H9 (cell line): ENCODE data around the gene TTLL9. TPM values are rescaled to one million over a fixed set of nuclear protein-coding genes. Genes with fewer than 3 reads are reported as not detected.
A peak's percentile ranks its signal among the peaks of the same experiment; 100 is the strongest.

ENCODE experiments used
- DNase-seq: peaks from one replicate; pipeline ENCODE4 v3.0.0-alpha.2; 2017
- H2AFZ ChIP-seq: one replicate; pipeline ENCODE4 v1.6.1; 2013; ENCODE audit warnings: mild to moderate bottlenecking, low read length, control low read depth, moderate library complexity
- H2AK5ac ChIP-seq: 2 replicates; pipeline ENCODE4 v1.6.1; 2013; ENCODE audit warnings: low read length, control low read depth, mixed read lengths; ENCODE audit not compliant: insufficient read length
- H2BK120ac ChIP-seq: one replicate; pipeline ENCODE4 v1.6.1; 2013; ENCODE audit warnings: low read depth, mild to moderate bottlenecking, low read length, control low read depth, inconsistent platforms; ENCODE audit not compliant: poor library complexity, severe bottlenecking
- H2BK12ac ChIP-seq: 2 replicates; pipeline ENCODE4 v1.6.1; 2013; ENCODE audit warnings: low read length, control low read depth, mixed read lengths, low read depth; ENCODE audit not compliant: insufficient read length
- H2BK15ac ChIP-seq: 2 replicates; pipeline ENCODE4 v1.6.1; 2013; ENCODE audit warnings: low read depth, low read length, control low read depth
- H2BK20ac ChIP-seq: one replicate; pipeline ENCODE4 v1.6.1; 2013; ENCODE audit warnings: low read depth, mild to moderate bottlenecking, low read length, control low read depth, inconsistent platforms; ENCODE audit not compliant: poor library complexity, severe bottlenecking
- H2BK5ac ChIP-seq: 2 replicates; pipeline ENCODE4 v1.6.1; 2013; ENCODE audit warnings: low read length, control low read depth, mixed read lengths; ENCODE audit not compliant: insufficient read length
- H3K14ac ChIP-seq: 2 replicates; pipeline ENCODE4 v1.6.1; 2013; ENCODE audit warnings: low read length, control low read depth; ENCODE audit not compliant: insufficient read depth
- H3K18ac ChIP-seq: 2 replicates; pipeline ENCODE4 v1.6.1; 2013; ENCODE audit warnings: low read depth, mild to moderate bottlenecking, mixed read lengths, low read length, control low read depth; ENCODE audit not compliant: insufficient read length
- H3K23ac ChIP-seq: 2 replicates; pipeline ENCODE4 v1.6.1; 2013; ENCODE audit warnings: low read length, control low read depth, mixed read lengths, low read depth; ENCODE audit not compliant: insufficient read length
- H3K23me2 ChIP-seq: 2 replicates; pipeline ENCODE4 v1.6.1; 2013; ENCODE audit warnings: low read depth, mild to moderate bottlenecking, mixed read lengths, low read length, control low read depth; ENCODE audit not compliant: insufficient read length, poor library complexity, severe bottlenecking
- H3K27ac ChIP-seq: 2 replicates; pipeline ENCODE4 v1.5.1; 2013; ENCODE audit warnings: low read length, control low read depth, mixed read lengths, low read depth; ENCODE audit not compliant: insufficient read length
- H3K27me3 ChIP-seq: 2 replicates; pipeline ENCODE4 v1.6.1; 2013; ENCODE audit warnings: low read length, control low read depth, inconsistent platforms; ENCODE audit not compliant: insufficient read depth
- H3K4ac ChIP-seq: 2 replicates; pipeline ENCODE4 v1.6.1; 2013; ENCODE audit warnings: low read depth, mild to moderate bottlenecking, control low read depth, inconsistent platforms, low read length, moderate library complexity
- H3K4me1 ChIP-seq: 2 replicates; pipeline ENCODE4 v1.6.1; 2013; ENCODE audit warnings: low read length, control low read depth, inconsistent platforms; ENCODE audit not compliant: insufficient read depth
- H3K4me2 ChIP-seq: 2 replicates; pipeline ENCODE4 v1.6.1; 2013; ENCODE audit warnings: low read length, control low read depth, mixed read lengths; ENCODE audit not compliant: insufficient read length, insufficient read depth
- H3K56ac ChIP-seq: 2 replicates; pipeline ENCODE4 v1.6.1; 2013; ENCODE audit warnings: low read depth, mild to moderate bottlenecking, mixed read lengths, low read length, control low read depth; ENCODE audit not compliant: insufficient read length
- H3K79me1 ChIP-seq: 2 replicates; pipeline ENCODE4 v1.6.1; 2013; ENCODE audit warnings: low read depth, mild to moderate bottlenecking, moderate library complexity, low read length, control low read depth, inconsistent platforms; ENCODE audit not compliant: insufficient read depth, poor library complexity, severe bottlenecking
- H3K79me2 ChIP-seq: 2 replicates; pipeline ENCODE4 v1.6.1; 2013; ENCODE audit warnings: low read length, control low read depth, inconsistent platforms; ENCODE audit not compliant: insufficient read depth
- H3K9ac ChIP-seq: 2 replicates; pipeline ENCODE4 v1.6.1; 2013; ENCODE audit warnings: low read length, control low read depth, mixed read lengths; ENCODE audit not compliant: insufficient read length; ENCODE audit errors: extremely low read depth
- H3K9me3 ChIP-seq: one replicate; pipeline ENCODE4 v1.6.1; 2013; ENCODE audit warnings: low read depth, low read length, inconsistent platforms; ENCODE audit not compliant: control insufficient read depth
- H3T11ph ChIP-seq: one replicate; pipeline ENCODE4 v1.6.1; 2013; ENCODE audit warnings: mild to moderate bottlenecking, low read length, control low read depth, inconsistent platforms
- H4K20me1 ChIP-seq: one replicate; pipeline ENCODE4 v1.6.1; 2013; ENCODE audit not compliant: control insufficient read depth, insufficient read length, insufficient read depth
- H4K5ac ChIP-seq: 2 replicates; pipeline ENCODE4 v1.6.1; 2013; ENCODE audit warnings: low read depth, mild to moderate bottlenecking, mixed read lengths, low read length, control low read depth; ENCODE audit not compliant: insufficient read length
- H4K8ac ChIP-seq: replicated peaks from 2 replicates; pipeline ENCODE4 v1.6.1; 2013; ENCODE audit warnings: low read length, control low read depth, mixed read lengths, low read depth; ENCODE audit not compliant: insufficient read length
- H4K91ac ChIP-seq: 2 replicates; pipeline ENCODE4 v1.6.1; 2013; ENCODE audit warnings: low read depth, mild to moderate bottlenecking, moderate library complexity, mixed read lengths, low read length, control low read depth; ENCODE audit not compliant: insufficient read length
- H3K27ac Mint-ChIP-seq, 3 experiments: 2 replicates in 2 of 3; 3 replicates in 1 of 3; pipeline ENCODE4 v1.8.0; 2020 to 2021; ENCODE audit warnings: mixed read lengths in 3 of 3, mild to moderate bottlenecking in 1 of 3, moderate library complexity in 1 of 3
- H3K27me3 Mint-ChIP-seq: 2 replicates; pipeline ENCODE4 v1.8.0; 2021; ENCODE audit warnings: low read depth, mild to moderate bottlenecking, moderate library complexity, mixed read lengths
- H3K36me3 Mint-ChIP-seq, 3 experiments: 2 replicates in 2 of 3; 3 replicates in 1 of 3; pipeline ENCODE4 v1.8.0; 2020 to 2021; ENCODE audit warnings: low read depth in 3 of 3, mixed read lengths in 3 of 3; ENCODE audit not compliant: insufficient read depth in 1 of 3
- H3K4me1 Mint-ChIP-seq, 2 experiments: 2 replicates each; pipeline ENCODE4 v1.8.0; 2020; ENCODE audit warnings: mixed read lengths in 2 of 2
- H3K4me3 Mint-ChIP-seq, 2 experiments: 2 replicates in 1 of 2; 3 replicates in 1 of 2; pipeline ENCODE4 v1.8.0; 2020 to 2021; ENCODE audit warnings: mild to moderate bottlenecking in 2 of 2, mixed read lengths in 2 of 2, moderate library complexity in 1 of 2
- H3K9me3 Mint-ChIP-seq, 2 experiments: 2 replicates in 1 of 2; 3 replicates in 1 of 2; pipeline ENCODE4 v1.8.0; 2020; ENCODE audit warnings: mild to moderate bottlenecking in 2 of 2, mixed read lengths in 2 of 2, moderate library complexity in 1 of 2
- CTCF ChIP-seq: fragments of 200-600 bp; sonication (generic); conservative IDR thresholded peaks from 3 replicates; pipeline ENCODE4 v1.8.0; 2021; ENCODE audit warnings: antibody characterized with exemption, mild to moderate bottlenecking
- WGBS: extraction: QIAGEN DNeasy Blood & Tissue Kit; methylation state at CpG from one replicate; pipeline ENCODE4 v1.1.7; 2013; ENCODE audit warnings: missing lambda C conversion rate, low lambda C conversion rate, mixed read lengths; ENCODE audit not compliant: insufficient read length; ENCODE audit errors: extremely low coverage; 5-methylcytosine and 5-hydroxymethylcytosine counted together
- total RNA-seq: library from RNA; stranded (reverse); gene quantifications from 2 replicates; pipeline ENCODE4 v1.2.1, GENCODE V29; 2021

TTLL9 gene
- total RNA-seq, 1 experiment from 2014 or later, result 0.20 TPM

DNA sequence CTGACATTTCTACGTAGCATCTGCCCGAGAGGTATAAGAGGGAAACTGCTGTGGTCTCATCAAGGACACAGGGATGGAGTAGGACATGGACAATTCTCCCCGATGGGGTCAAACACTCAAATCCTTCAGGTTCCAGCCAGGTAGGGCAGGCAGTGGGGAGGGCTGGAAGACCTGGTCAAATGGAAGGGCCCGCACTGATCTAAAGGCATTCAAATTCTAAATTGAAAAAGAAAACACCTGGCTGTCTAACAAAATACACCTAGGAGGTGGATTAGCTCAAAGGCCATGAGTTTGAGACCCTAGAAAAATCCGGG, 8.3 kb upstream of the TTLL9 start:
- Histone ChIP-seq H2BK12ac (no peak overlapping the region), H4K20me1 (no peaks in the 10 kb centered on the region), H3K4me1 (peaks cover 3% of the 10 kb centered on the region; the same call in 1 of the 2 replicates), H2BK5ac (no peak overlapping the region), H2AK5ac (no peak overlapping the region), H2BK15ac (no peak overlapping the region), H2AFZ (no peak overlapping the region), H3K9me3 (no peaks in the 10 kb centered on the region), H2BK20ac (no peak overlapping the region), H3K4me2 (peak overlapping the region; percentile 66), H3K79me2 (no peaks in the 10 kb centered on the region), H3K23me2 (peaks cover 13% of the 10 kb centered on the region), H3K56ac (no peak overlapping the region), H3K18ac (no peak overlapping the region), H4K8ac (no peak overlapping the region), H3K27ac (no peak overlapping the region), H3K79me1 (no peaks in the 10 kb centered on the region), H3K4ac (no peak overlapping the region), H3K27me3 (no peaks in the 10 kb centered on the region), H2BK120ac (no peak overlapping the region), H3T11ph (no peak overlapping the region), H4K91ac (no peak overlapping the region), H3K14ac (no peak overlapping the region), H3K23ac (no peak overlapping the region), H3K9ac (no peak overlapping the region), H4K5ac (no peak overlapping the region)
- Mint-ChIP-seq H3K4me3 (peak overlapping the region; percentile 84 to 85), H3K36me3 (no peaks in the 10 kb centered on the region; a peak in 1 of 7 replicates), H3K4me1 (peaks cover 30 to 33% of the 10 kb centered on the region in 2 experiments), H3K9me3 (no peaks in the 10 kb centered on the region), H3K27me3 (peaks cover 20% of the 10 kb centered on the region), H3K27ac (peak overlapping the region; percentile 13 to 93 (median 85); a peak in 5 of 7 replicates)
- no peak for TF ChIP-seq CTCF
- DNase-seq, result no peak
- WGBS, result no CpG with 5 or more reads among the region's 5 CpGs
